GM19193 (cell line): Measurements from ENCODE around the gene BDH2.

Experiments used
- POLR2A ChIP-seq: IDR thresholded peaks from 4 replicates; pipeline ENCODE4 v1.6.1; 2011; ENCODE audit not compliant: insufficient read depth, insufficient read length; ENCODE audit errors: extremely low read depth

BDH2 gene

DNA sequence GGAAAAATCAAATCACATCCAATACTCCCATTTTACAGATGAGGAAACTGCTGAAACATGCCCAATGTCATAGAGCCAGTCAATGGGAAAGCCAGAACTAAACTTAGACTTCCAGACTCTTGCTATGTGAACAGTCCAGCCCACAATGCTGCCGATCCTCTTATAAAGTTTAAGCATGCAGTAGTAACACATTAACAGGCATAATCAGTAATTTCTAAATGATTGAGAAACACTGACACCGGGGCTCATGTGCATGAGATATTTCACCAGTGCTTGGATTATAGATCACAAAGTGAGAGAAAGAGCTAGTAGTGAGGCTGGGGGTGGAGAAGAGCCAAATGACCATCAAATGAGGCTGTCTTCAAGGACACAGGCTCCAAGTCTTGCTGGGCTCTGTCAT, 2.5 kb downstream of the BDH2 start:
- no peak for TF ChIP-seq POLR2A

DNA sequence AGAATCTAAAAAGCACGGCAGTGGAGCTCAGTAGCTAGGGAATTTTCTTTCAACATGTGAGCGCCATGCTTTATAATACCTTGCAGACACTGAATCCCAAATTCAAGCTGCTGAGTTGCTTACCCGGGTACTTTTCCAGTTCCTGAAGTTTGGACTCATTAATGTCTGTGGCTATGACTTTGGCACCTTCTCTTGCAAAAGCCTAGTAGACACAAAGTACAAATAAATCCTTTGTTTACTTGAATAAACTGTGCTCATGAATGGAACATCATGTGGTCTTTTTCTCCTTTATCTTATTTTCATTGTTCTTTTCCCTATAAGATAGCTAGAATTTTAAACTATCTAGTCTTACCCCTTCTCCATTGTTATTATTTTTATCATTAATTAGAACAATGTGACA, 4.6 kb downstream of the BDH2 start:
- no peak for TF ChIP-seq POLR2A

- no peak for TF ChIP-seq POLR2A
Measured at GRCh38 chr4:103092245-103092644, 7.4 kb downstream of the BDH2 start.

- TF ChIP-seq POLR2A = no peak
Measured at GRCh38 chr4:103091601-103092223, 7.9 kb downstream of the BDH2 start.

DNA sequence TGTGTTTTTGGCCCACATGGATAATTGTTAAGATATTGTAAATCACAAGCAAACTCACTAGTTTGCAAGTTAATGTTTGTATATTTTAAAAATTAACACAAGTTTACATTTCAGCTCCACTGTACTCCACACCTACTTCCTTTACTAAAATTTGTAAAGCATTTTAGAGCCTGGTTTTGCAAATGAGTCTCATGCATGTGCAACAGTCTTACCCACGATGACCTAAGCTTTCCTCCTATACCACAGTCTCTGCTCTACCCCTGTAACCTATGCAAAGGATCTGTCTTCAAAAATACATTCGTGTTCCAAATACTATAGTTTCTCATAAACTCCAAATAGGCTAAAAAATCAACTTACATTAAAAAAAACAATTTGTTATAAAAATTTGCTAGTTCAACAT, 10.2 kb downstream of the BDH2 start:
- no peak for TF ChIP-seq POLR2A

GRCh38 chr4:103086551-103086950, 13.1 kb downstream of the BDH2 start:
- no peak for TF ChIP-seq POLR2A

GRCh38 chr4:103085555-103086196, 14.0 kb downstream of the BDH2 start:
- TF ChIP-seq POLR2A = no peak

GRCh38 chr4:103079621-103080020, 20.0 kb downstream of the BDH2 start:
- no peak for TF ChIP-seq POLR2A

DNA sequence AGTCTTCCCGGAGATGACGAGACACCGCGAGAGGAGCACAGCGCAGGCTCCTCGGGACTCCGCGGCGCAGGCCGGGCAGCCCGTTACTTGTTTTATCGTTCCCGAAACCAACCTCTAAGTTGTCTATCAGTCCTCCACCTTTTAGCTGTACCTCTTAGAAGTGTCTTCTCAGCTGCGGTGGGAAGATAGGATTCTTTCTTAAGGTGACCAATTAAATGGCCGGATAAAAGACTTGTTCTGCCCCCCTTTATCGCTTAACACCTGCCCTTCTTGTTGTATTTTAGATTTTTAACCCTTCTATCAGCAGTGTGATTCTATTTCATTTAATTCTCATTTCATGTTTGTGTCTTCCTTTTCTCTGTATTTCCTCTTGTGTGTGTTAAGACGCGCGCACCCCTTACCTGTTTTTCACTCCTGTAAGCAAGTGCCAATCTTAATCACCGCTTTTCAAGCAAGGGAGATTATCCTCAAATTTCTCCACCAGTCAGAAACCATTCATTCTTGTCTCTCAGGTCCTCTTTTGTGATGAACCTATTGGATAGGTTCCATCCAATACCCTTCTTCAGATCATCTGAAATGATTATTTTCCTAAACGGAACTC, 22.8 kb downstream of the BDH2 start, which contains the start of gene SLC9B2:
SLC9B2 (minus strand) TSS at position 15 of the 601 bp plus-strand sequence. CDS start 9,211 bp downstream, outside the sequence.
- peak; percentile 58 for TF ChIP-seq POLR2A

GRCh38 chr4:103075894-103076746, 23.5 kb downstream of the BDH2 start:
- TF ChIP-seq POLR2A = no peak

- TF ChIP-seq POLR2A = no peak
Measured at GRCh38 chr4:103075435-103075893, 24.2 kb downstream of the BDH2 start.

DNA sequence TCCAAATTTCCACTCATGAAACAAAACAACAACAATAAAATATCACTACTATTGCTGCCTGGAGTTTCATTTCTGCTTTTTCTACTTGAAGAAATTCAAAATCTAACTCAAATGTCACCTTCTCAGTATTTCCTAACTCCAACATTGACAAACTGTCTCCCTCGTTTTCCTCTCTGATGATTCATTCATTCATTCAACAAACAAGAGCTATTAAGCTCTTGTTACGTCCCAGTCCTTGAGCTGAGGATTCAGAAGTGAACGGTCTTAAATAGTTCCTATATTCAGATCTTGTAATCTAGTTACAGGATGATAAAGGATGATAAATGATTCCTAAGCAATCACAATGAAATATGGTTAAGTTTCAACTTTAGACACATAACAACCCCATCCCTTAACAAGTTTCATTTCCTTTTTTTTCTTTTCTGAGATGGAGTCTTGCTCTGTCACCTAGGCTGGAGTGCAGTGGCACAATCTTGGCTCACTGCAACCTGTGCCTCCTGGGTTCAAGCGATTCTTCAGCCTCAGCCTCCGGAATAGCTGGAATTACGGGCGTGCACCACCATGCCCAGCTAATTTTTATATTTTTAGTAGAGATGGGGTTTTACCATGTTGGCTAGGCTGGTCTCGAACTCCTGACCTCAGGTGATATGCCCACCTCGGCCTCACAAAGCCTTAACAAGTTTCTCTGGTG, 24.7 kb downstream of the BDH2 start:
- peak; percentile 22 for TF ChIP-seq POLR2A

DNA sequence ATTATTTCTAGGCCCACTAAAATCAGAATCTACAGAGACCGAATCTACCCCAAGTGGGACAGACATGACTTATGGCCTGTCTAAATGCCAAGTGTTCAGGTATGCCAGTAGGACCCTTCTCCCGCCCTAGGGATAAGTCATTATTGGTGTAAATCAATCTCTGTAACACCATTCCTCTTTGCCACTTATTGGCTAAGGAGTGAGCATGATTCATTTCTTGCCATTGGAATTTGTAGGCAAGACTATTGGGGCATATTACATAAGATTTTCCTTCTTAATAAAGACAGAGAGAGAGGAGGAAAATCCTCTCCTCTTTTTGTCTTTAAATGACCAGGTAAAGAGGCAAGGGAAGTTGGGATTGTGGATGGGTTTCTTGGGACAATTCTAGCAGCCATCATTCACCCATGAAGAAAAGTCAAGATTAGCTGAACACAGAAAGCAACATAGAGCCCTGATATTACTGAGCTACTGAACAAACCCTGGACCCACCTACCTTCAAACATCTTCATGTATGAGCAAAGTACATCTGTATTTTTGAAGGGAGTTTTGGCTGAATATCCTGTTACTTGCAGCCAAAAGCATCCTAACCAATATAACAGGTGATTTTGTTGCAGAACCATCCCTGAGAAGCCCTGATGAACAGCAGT, 25.7 kb downstream of the BDH2 start:
- TF ChIP-seq POLR2A = no peak
